Activated gamma-delta T cell treated with anti-CD3 and anti-CD28 coated beads, Interleukin-2, amount 50 U/mL, for 16 hours (primary cell): ENCODE results near the gene EVPLL.
"Not testable (repeated sequence)": the region's sequence is repeated elsewhere in the genome, so short reads cannot be mapped to it uniquely, and the experiment has no call there.

ENCODE experiments used
- DNase-seq: peaks from one replicate; pipeline ENCODE4 v3.0.0-alpha.2; 2020; ENCODE audit warnings: low read depth

The EVPLL gene

DNA sequence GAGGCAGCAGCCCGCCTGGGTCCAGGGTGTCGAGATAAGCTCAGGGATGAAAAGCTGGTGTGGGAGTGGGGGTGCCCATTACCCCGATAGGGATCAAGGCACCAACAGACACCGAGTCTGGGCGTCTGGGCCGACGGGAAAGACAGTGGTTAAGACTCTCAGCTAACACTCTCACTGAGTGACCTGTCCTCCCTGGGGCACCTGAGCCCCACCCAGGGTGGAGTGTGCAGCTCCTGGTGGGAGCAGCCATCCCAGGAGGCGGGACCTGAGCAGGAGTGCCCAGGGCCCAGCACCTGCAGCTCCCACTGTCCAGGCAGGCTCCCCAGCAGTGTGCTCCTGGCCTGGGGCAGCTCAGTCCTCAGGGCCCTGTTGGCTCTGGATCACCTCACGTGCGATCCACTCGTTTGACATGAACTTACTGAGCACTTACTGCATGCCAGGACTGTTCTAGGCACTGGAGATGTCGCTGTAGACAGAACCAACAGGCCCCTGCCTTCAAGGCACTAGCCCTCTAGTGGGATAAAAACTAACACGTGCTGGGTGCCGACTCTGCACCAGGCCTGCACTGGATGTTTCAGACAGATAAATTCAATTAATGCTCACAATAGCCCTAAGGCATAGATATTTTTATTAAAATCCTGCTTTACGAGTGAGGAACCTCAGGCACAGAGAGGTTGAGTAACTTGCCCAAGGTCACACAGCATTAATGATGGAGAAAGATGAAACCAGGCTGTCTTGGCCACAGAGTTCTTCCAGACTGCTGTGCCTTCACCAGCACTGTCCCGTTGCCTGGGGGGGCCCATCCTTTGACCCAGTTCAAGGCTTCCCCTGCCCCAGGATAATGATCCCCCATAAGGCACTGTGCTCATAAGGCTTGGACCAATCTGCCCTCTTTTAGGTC, 1.9 kb downstream of the EVPLL start:
- DNase-seq, result no peak

DNA sequence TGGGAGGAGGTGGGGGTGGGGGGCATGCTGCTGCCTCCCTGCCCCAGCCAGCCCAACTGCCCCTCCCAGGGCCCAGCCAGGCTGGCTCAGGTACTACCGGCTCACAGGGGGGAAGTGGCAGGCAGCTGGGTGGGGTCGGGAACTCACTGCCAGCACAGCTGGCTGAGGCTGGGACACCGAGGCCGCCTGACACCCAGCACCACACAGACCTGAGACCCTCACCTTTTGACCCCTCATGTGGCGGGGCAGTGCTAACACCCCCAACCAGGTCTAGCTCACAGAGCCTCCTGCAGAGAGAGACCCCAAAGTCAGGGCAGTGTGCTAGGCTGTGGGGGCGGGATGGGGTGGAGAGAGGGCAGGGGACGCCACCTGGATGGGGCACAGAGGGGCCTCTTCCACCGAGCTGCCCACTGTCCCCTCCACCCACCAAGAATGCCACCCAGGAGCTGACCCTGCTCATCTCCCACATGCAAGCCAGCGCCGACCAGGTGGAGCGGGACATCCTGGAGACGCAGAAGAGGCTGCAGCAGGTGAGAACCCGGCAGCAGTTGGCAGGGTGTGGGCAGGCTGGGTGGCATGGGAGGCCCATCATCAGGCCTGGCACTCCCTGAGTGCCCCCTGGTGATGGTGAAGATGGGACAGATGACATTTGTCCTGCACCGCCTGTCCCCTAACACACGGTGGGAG, 3.0 kb downstream of the EVPLL start:
- DNase-seq, result no peak

DNA sequence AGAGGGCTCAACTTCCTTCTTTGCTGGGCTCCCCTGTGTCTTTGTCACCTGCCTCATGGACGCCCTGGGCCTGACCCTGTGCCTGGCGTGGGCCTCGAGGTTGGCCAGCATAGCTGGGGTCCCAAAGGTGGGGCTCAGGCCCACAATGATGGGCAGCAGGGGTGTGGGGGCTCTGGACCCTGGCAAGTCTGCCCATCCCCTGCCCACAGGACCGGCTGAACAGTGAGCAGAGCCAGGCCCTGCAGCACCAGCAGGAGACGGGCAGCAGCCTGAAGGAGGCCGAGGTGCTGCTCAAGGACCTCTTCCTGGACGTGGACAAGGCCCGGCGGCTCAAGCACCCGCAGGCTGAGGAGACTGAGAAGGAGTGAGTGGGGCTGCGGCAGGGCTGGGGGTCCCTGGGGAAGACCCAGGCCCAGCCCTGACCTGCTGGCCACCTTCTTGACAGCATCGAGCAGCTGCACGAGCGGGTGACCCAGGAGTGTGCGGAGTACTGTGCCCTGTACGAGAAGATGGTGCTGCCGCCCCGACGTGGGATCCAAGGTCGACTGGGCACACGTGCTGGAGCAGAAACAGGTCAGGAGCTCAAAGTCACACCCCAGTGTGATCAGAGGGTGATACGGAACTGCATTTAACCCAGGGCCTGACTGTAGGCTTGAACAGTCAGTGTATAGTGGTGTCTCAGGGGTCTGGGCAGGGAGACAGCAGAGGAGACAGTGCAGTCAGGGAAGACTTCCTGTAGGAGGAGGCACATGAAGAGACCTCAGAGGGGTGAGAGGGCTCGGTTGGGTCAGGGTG, 3.8 kb downstream of the EVPLL start:
- DNase-seq, result no peak

DNA sequence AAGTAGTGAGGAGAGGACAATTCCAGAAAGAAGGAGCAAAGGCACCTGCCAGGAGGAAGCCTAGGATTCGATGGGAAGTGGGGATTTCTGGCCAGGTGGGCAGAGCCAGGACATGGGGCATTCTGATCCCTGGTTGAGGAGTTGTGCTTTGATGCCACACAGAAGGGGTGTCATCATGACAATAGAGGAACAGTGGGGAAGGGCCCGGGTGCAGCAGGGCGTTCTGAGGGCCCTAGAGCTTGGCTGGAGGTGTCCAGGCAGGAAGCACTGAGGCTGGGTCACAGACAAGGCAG, 4.3 kb downstream of the EVPLL start:
- DNase-seq, result no peak

DNA sequence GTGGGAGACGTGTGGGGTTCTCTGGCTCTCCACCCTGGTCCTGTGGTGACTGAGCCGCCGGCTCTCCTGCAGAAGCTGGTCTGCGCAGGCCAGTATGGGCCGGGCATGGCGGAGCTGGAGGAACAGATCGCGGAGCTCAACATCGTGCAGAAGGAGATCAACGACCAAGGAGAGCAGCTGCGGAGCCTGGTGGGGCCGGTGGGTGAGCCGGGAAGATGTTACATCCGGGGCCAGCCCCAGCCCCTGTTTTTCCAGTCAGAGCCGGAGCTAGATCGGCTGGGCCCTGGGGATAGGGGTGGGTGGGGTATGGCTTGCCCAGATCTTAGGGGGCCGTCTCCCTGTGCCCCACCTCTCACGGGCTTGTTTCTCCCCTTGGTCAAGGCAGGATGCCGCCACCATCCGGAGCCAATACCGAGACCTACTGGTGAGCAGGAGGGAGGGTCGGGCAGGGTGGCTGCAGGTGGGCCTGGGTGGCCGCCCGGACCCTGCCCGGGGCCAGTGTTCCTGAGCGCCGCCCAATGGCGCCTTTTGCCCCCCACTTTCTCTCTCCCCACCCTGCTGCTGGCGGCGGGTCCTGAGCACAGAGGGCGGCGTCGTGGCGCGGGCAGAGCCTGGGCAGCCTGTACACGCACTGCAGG, 5.0 kb downstream of the EVPLL start:
- no peak for DNase-seq

DNA sequence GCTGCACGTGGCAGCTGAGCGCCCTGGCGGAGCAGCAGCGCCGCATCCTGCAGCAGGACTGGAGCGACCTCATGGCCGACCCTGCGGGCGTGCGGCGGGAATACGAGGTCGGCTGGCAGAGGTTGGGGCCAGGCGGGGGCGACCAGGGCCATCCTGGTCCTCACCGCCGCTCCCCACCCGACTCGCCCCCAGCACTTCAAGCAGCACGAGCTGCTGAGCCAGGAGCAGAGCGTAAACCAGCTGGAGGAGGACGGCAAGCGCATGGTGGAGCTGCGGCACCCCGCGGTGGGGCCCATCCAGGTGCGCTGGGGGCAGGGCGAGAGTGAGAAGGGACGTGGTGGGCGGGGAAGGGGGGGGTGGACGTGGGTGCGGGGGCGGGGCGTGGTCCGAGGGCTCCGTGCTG, 5.5 kb downstream of the EVPLL start:
- not testable (repeated sequence) for DNase-seq

DNA sequence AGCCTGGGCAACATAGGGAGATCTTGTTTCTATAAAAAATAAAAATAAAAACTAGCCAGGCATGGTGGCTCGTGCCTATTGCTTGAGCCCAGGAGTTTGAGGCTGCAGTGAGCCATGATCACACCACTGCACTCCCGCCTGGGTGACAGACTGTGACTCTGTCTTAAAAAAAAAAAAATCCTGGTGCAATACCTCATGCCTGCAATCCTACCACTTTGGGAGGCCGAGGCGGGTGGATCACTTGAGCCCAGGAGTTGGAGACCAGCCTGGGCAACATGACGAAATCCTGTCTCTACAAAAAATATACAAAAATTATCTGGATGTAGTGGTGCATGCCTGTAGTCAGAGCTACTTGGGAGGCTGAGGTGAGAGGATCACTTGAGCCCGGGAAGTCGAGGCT, 6.7 kb downstream of the EVPLL start:
- not testable (repeated sequence) for DNase-seq

DNA sequence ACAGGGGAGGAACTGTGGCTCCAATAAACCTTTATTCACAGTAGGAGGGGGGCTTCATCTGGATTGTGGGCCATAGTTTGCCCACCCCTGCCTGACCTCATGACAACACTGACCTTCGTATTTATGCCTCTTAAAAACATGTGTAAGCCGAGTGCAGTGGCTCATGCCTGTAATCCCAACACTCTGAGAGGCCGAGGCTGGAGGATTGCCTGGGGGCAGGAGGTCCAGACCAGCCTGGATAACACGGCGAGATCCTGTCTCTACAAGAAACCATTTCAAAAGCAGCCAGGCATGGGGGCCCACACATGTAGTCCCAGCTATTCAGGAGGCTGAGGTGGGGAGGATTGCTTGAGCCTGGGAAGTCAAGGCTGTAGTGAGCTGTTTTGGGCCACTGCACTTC, 10.0 kb downstream of the EVPLL start:
- DNase-seq, result not testable (repeated sequence)

DNA sequence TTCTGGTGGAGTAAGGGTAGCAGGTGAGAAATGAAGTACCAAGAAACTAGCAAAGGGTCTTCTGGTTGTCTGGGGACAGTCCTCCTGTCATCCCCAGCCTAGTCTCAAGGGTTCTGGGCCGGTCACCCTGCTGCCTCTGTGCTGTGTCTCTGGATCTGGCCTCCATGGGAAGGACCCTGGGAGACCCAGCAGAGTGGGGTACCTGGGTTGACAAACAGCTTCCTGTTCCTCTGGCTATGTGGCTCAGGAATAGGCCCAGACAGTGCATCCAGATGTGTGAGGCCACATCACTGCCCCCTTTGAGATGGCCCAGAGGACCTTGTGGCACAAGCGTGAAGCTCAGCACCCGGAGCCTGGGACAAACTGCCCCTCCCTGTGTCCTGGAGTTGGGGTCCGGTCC, 10.7 kb downstream of the EVPLL start:
- DNase-seq, result not testable (repeated sequence)

DNA sequence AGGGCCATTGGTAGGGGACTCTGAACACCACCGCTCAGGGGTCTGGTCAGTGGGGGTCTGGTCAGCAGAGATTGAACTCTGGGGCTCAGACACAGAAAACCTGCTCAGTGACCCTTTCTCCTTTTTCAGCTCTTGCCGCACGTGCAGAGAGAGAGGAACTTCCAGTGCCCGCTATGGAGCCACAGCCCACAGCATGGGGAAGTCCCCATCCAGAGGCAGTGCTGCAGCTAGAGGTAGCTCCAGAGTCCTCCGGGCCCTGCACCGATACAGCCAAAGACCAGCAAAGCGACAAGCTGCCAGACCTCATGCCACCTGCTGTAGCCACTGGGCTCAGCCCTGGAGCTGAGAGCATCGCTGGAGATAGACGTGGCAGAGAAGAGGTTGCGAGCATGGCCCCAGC, 11.2 kb downstream of the EVPLL start:
- not testable (repeated sequence) for DNase-seq

DNA sequence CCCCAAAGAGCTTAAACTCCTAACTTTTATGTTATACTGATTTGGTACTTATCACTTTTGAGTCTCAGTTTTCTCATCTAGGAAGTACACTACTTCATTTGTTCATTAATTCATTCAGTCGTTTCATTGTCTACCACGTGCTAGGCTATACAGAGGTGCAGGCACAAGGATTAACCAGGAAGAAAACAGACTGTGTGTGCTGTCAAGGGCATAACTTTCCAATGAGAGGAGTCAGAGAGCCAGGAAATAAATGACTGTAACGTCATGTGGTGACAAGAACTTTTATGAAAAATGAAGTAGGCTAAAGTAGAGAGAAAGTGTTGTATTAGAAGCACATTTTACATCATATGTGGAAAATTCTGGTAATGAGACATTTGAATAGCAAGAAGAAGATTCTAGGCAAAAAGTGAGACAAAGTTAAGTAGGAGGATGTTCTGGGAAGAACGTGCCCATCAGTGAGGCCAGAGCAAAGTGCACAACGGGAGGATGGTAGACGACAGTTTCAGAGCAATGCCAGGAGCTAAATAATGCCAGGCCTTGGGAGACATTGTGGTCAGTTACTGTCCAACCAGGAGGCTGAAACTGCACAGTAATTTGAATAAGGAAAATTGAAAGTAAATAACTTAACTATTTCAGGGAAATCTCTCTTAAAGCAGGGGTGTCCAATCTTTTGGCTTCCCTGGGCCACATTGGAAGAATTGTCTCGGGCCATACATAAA, 24.5 kb downstream of the EVPLL start:
- not testable (repeated sequence) for DNase-seq

DNA sequence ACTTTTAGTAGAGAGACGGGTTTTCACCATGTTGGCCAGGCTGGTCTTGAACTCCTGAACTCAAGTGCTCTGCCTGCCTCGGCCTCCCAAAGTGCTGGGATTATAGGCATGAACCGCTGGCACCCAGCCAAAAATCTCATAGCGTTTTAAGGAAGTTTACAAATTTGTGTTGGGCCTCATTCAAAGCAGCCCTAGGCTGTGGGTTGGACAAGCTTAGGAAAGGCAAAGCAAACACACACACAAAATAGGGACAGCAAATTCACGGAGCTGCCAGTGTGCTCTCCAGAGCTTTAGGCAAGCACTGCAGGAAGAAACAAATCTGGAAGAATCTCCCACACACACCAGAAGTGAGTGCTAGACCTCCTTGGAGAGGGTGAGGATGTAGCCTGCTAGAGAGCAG, 25.6 kb downstream of the EVPLL start:
- DNase-seq, result not testable (repeated sequence)

DNA sequence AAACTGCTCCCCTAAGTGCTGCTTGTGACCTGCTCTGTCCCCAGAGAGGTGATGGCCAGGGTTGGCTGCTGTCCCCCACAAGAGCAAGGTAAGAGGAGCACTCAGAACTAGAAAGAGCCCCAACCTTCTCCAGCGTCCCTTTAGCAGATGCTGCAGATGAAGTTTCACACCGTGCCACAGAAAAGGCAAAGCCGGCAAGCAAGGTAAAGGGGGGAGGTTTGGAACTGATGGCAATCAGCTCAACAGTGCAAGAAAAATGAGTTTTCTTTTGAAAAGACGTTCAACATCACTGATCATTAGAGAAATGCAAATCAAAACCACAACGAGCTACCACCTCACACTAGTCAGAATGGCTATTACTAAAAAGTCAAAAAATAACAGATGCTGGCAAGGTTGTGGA, 26.0 kb downstream of the EVPLL start:
- DNase-seq, result not testable (repeated sequence)

DNA sequence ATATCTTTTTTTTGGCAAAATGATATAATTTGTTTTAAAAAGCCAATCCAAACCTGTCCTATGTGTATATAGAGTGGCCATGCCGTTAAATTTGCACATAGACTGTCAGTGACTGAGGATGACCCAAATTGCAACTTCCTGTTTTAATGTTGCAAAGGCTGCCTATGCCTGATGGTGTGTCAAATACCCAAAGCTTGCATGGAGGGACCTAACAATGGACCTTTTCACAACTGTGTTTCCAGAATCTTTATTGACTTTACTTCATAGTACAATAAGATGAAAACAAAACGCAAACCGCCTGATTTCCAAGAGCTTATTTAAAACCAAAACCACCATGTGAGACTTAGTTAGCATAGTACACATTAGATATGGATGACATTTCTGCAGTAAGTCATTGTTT, 31.3 kb downstream of the EVPLL start:
- DNase-seq, result not testable (repeated sequence)

DNA sequence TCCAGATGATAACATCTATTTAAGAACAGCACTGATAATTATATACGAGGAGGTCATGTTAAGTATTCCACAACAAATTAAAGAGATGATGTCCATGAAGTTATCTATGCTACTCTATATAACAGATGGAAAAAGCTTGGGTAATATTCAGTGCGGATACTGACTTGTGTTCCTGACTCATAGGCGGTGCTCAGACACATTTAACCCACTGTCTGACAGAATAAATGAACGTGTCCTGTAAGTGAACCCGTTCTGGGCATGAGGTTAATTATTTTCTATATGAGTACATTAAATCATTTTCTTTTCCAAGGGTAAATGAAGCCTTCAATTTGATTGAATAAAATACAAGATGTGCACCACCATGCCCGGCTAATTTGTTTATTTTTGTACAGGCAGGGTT, 31.7 kb downstream of the EVPLL start:
- DNase-seq, result not testable (repeated sequence)

DNA sequence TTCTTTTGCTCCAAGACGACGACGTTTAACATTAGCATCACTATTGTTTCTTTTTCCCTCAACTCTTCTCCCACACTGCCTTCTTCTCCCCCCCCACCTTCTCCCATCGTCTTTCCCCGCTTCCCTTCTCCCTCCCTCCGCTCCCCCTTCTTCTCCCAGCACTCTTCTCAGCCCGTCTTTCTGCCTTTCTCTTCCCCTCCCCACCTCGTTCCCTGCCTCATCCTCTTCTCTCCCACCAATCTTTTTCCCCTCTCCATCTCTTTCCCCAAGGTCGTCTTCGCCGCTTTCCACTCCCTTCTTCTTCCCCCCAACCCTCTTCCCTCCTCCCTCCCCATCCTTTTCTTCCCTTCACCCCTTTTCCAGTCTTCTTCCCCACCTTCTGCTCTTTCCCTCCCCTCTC, 33.2 kb downstream of the EVPLL start:
- DNase-seq, result not testable (repeated sequence)

DNA sequence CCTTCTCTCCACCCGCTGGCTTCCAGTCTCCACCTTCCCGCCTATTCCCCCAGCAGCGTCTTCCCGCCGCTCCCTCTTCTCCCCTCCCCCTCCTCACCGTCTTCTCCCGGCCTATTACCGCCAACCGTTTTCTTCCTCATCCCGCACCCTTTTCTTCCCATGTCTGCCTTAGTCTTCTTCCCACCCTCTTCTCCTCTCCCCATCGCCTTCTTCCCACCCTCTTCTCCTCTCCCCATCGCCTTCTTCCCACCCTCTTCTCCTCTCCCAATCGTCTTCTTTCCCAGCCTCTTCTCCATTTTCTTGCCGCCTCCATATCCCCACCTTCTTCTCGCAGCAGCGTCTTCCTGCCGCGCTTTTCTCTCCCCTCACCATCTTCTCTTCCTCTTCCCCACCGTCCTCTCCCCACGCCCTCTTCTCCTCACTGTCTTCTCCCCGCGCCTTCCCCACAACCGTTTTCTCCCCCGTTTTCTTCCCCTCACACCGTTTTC, 33.8 kb downstream of the EVPLL start:
- not testable (repeated sequence) for DNase-seq

DNA sequence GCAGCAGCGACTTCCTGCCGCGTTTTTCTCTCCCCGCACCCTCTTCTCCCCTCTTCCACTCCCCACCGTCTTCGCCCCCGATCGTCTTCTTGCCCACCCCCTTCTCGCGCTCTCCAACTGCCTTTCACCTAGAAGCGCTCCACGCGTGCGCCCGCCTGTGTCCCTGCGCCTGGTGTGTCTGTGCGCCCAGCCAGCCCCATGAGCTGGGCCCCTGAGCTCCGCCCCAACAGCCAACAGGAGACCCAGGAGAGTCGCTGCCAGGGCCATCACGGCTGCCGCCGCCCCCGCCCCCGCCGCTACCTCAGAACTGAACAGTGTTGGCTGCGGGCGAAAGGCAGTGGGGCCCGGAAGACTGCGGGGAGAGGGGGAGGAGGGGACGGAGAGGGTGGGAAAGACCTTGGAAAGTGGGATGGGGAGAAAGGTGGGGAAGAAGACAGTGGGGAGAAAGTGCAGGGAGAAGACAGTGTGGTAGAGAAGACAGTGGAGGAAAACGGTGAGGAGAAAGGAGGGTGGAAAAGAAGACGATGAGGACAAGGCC, 34.5 kb downstream of the EVPLL start:
- DNase-seq, result not testable (repeated sequence)

DNA sequence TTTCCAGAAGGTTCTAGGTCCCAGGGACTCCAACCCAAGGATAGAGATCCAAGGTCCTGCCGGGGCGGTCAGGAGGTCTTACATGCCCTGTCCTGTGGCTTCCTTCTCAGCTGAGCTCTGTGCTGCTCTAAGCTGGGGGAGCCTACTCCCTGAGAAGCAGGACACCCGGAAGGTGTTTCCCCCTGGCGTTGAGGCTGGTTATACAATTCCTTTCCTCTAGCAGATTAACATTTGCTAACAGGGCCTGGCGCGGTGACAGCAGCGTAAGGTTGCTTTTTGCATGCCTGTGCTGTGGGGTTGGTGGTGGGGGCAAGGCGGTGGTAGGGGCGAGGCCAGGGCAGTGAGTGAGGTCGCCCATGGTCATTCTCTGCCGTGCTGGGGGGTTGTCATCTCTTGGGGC, 43.9 kb downstream of the EVPLL start:
- not testable (repeated sequence) for DNase-seq

DNA sequence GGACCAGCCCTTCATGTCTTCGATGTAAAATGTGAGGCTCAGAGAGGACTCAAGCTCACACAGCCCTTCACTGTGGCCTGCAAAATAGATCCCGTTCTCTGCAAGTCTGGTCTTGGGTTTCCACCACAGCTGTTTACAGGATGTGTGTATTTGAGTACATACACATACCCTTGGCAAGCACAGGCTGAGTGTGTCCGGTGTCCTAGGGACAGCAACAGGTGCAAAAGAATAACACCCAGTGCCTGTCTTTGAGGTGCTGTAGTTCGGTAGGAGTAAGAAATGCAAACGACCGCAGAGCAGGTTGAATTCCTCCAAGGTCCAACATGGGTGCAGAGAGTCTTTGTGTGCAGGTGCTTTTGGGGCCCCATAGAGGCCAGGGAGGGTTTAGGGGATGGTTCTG, 44.9 kb downstream of the EVPLL start:
- not testable (repeated sequence) for DNase-seq

DNA sequence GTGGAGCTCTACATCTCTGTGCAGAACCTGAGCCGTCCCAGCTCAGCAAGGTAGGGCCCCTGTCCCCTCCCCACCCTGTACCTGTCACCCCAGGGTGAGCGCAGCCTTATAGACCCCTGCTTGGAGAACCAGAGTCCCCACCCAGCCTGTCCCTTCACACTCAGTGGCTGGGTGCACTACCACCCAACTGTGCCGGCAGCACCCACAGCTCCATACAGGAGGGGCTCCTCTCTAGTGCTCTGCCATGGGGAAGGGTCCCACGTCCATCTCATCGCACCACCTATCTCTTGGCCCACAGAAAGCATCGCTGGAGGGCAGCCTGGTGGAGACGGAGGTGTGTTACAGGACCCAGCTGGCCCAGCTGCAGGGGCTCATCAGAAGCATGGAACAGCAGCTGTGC, 45.4 kb downstream of the EVPLL start:
- not testable (repeated sequence) for DNase-seq
